ENCODE results near the gene AMH. TPM values are rescaled to one million over a fixed set of nuclear protein-coding genes. Genes with fewer than 3 reads are reported as not detected.

Gene AMH
- total RNA-seq, 1 donor from 2014 or later: 4.8 TPM

- no peak for ATAC-seq (ENCODE audit: low read depth)
- no peak for TF ChIP-seq CTCF (IDR thresholded peaks at IDR 0.05)
- Mint-ChIP-seq H3K4me3 (no peak overlapping the region), H3K36me3 (ENCODE audit: low read depth) (peaks cover 68% of the 10 kb centered on the region), H3K9me3 (no peaks in the 10 kb centered on the region), H3K27ac (no peak overlapping the region), H3K4me1 (peaks cover 36% of the 10 kb centered on the region), H3K27me3 (no peaks in the 10 kb centered on the region)
- DNase-seq: no peak
- intact Hi-C loops (cut with micrococcal nuclease): no loop called here
- POLR2A ChIA-PET: interaction anchor here (0.6 to 1.6 kb wide), 5 partner anchors 14 to 517 kb away, joined by 3 to 4 read pairs (median 3); no protein-coding TSS in a partner anchor
- CTCF ChIA-PET: interaction anchor here (0.7 to 2.6 kb wide), 3 partner anchors 73 to 86 kb away, joined by 3 to 6 read pairs (median 3); no protein-coding TSS in a partner anchor
Observed at GRCh38 chr19:2229103-2230032, 19.8 kb upstream of the AMH start.

GRCh38 chr19:2230033-2230531 lies 19.0 kb upstream of the AMH start:
- ChIA-PET CTCF (interaction anchor here (0.7 to 2.6 kb wide), 2 partner anchors 74 to 85 kb away, joined by 3 to 6 read pairs; no protein-coding TSS in a partner anchor), POLR2A (interaction anchor here (1.0 to 1.6 kb wide), 3 partner anchors 14 to 74 kb away, joined by 3 to 4 read pairs (median 3); no protein-coding TSS in a partner anchor)
- H3K4me1 Mint-ChIP-seq: peaks cover 36% of the 10 kb centered on the region
- peaks cover 61% of the 10 kb centered on the region for H3K36me3 Mint-ChIP-seq (ENCODE audit: low read depth)
- H3K4me3 Mint-ChIP-seq: no peak overlapping the region
- ATAC-seq (ENCODE audit: low read depth): no peak
- no peaks in the 10 kb centered on the region for H3K9me3 Mint-ChIP-seq
- no peak overlapping the region for H3K27ac Mint-ChIP-seq
- DNase-seq: no peak
- no peak for TF ChIP-seq CTCF (IDR thresholded peaks at IDR 0.05)
- no peaks in the 10 kb centered on the region for H3K27me3 Mint-ChIP-seq
- intact Hi-C loops (cut with micrococcal nuclease): no loop called here

- Mint-ChIP-seq H3K4me3 (no peak overlapping the region), H3K36me3 (ENCODE audit: low read depth) (peaks cover 54% of the 10 kb centered on the region), H3K4me1 (peaks cover 33% of the 10 kb centered on the region), H3K9me3 (no peaks in the 10 kb centered on the region), H3K27ac (no peak overlapping the region), H3K27me3 (no peaks in the 10 kb centered on the region)
- DNase-seq (no peak), ATAC-seq (ENCODE audit: low read depth) (no peak)
- POLR2A ChIA-PET: interaction anchor here (0.6 to 1.6 kb wide), 4 partner anchors 60 to 886 kb away, joined by 3 to 4 read pairs (median 4); no protein-coding TSS in a partner anchor
- CTCF ChIA-PET: interaction anchor here (1.0 kb wide), 1 partner anchor 75 kb away, joined by 3 read pairs; no protein-coding TSS in a partner anchor
- intact Hi-C loops (cut with micrococcal nuclease): no loop called here
- no peak for TF ChIP-seq CTCF (IDR thresholded peaks at IDR 0.05)
Observed at GRCh38 chr19:2230807-2231533, 18.2 kb upstream of the AMH start.

- no peak overlapping the region for H3K4me3 Mint-ChIP-seq
- POLR2A ChIA-PET: interaction anchor here (0.7 kb wide), 1 partner anchor 74 kb away, joined by 4 read pairs; no protein-coding TSS in a partner anchor
Observed at GRCh38 chr19:2231621-2232221, 17.4 kb upstream of the AMH start.

More at GRCh38 chr19:2231621-2232221, 17.4 kb upstream of the AMH start:
- Mint-ChIP-seq H3K27ac (peak overlapping the region; percentile 63), H3K9me3 (no peaks in the 10 kb centered on the region), H3K4me1 (peaks cover 38% of the 10 kb centered on the region), H3K27me3 (no peaks in the 10 kb centered on the region), H3K36me3 (ENCODE audit: low read depth) (peaks cover 56% of the 10 kb centered on the region)
- DNase-seq: no peak
- TF ChIP-seq CTCF (IDR thresholded peaks at IDR 0.05): no peak
- intact Hi-C loops (cut with micrococcal nuclease): no loop called here
- ATAC-seq (ENCODE audit: low read depth): no peak
- CTCF ChIA-PET: interaction anchor here (1.0 kb wide), 1 partner anchor 76 kb away, joined by 3 read pairs; no protein-coding TSS in a partner anchor
